HG03565 (cell line): ENCODE results near the gene GSG1L.

ENCODE experiments used
- ATAC-seq: cut with Tn5 transposase; IDR thresholded peaks from one replicate; pipeline ENCODE4 v1.9.1; 2021; ENCODE audit warnings: mild to moderate bottlenecking, moderate library complexity; ENCODE audit not compliant: unreplicated experiment

The GSG1L gene

GRCh38 chr16:28092721-28093384 is 29.3 kb upstream of the GSG1L start:
- no peak for ATAC-seq

- ATAC-seq, result no peak
Observed at GRCh38 chr16:28091656-28092055, 28.1 kb upstream of the GSG1L start.

GRCh38 chr16:28090646-28091377 is 27.3 kb upstream of the GSG1L start:
- ATAC-seq, result no peak

- no peak for ATAC-seq
Observed at GRCh38 chr16:28089992-28090365, 26.5 kb upstream of the GSG1L start.

GRCh38 chr16:28089205-28089991 is 25.9 kb upstream of the GSG1L start:
- no peak for ATAC-seq

GRCh38 chr16:28087675-28088300 is 24.3 kb upstream of the GSG1L start:
- no peak for ATAC-seq

GRCh38 chr16:28087140-28087660 is 23.7 kb upstream of the GSG1L start:
- ATAC-seq, result no peak

- ATAC-seq, result no peak
Observed at GRCh38 chr16:28086186-28087139, 22.9 kb upstream of the GSG1L start.

- ATAC-seq, result no peak
Observed at GRCh38 chr16:28085389-28086171, 22.1 kb upstream of the GSG1L start.

GRCh38 chr16:28084209-28084608 is 20.7 kb upstream of the GSG1L start:
- no peak for ATAC-seq

GRCh38 chr16:28082624-28083023 is 19.1 kb upstream of the GSG1L start:
- ATAC-seq, result no peak

- ATAC-seq, result no peak
Observed at GRCh38 chr16:28081391-28081968, 18.0 kb upstream of the GSG1L start.

- ATAC-seq, result no peak
Observed at GRCh38 chr16:28078261-28078660, 14.7 kb upstream of the GSG1L start.

- ATAC-seq, result no peak
Observed at GRCh38 chr16:28073836-28074235, 10.3 kb upstream of the GSG1L start.

- ATAC-seq, result no peak
Observed at GRCh38 chr16:28072087-28072486, 8.6 kb upstream of the GSG1L start.

- no peak for ATAC-seq
Observed at GRCh38 chr16:28069971-28070794, 6.7 kb upstream of the GSG1L start.

GRCh38 chr16:28068976-28069375 is 5.5 kb upstream of the GSG1L start:
- ATAC-seq, result no peak
